Measurements from ENCODE around the gene ZFAND3. TPM values are rescaled to one million over a fixed set of nuclear protein-coding genes. Genes with fewer than 3 reads are reported as not detected.

ZFAND3 gene
- total and polyA plus RNA-seq, 2 of the 4 experiments (the other 2 are of a cell fraction) = 10.9 to 26.7 TPM

GRCh38 chr6:38143191-38144150, 323.9 kb downstream of the ZFAND3 start:
- no peak for ATAC-seq (ENCODE audit: low read depth)
- no peak overlapping the region for H2BK120ac ChIP-seq (ENCODE audit: low read depth, low read length)
- ChIA-PET POLR2A (ENCODE audit: unreplicated experiment) (interaction anchor here (0.5 kb wide), 1 partner anchor 89 kb away, joined by 3 read pairs; no protein-coding TSS in a partner anchor), CTCF (interaction anchor here (0.6 kb wide), 1 partner anchor 353 kb away, joined by 5 read pairs; no protein-coding TSS in a partner anchor)
- H2BK15ac ChIP-seq (ENCODE audit: low read depth, low read length) = no peak overlapping the region
- in situ Hi-C loops (cut with MboI; ENCODE audit: low sequenced_read_pairs) (no loop called here), dilution Hi-C loops (cut with HindIII; ENCODE audit: low sequenced_read_pairs, unreplicated experiment) (no loop called here), intact Hi-C loops (cut with micrococcal nuclease) (loop anchor here (10.0 kb wide), 2 partner anchors 109 to 421 kb away; no protein-coding TSS in a partner anchor)
- no peak overlapping the region for H3K9ac ChIP-seq (ENCODE audit: low read depth, low read length)
- no peak overlapping the region for H2AK5ac ChIP-seq (ENCODE audit: low read depth, low read length)
- BruUV-seq (replicated peaks) = no TSS peak
- H3K4me2 ChIP-seq (ENCODE audit: low read depth, low read length) = no peak overlapping the region
- H2AK9ac ChIP-seq (replicated peaks; ENCODE audit: low read depth, low read length, poor library complexity) = no peak overlapping the region
- no peak overlapping the region for H2AFZ ChIP-seq (replicated peaks; ENCODE audit: low read length, poor library complexity)
- H3K18ac ChIP-seq (ENCODE audit: low read depth, low read length) = no peak overlapping the region
- H3K4ac ChIP-seq (ENCODE audit: low read depth, low read length) = no peak overlapping the region
- H4K20me1 ChIP-seq (ENCODE audit: insufficient read depth, low read length) = peaks cover 62% of the 10 kb centered on the region
- no peak overlapping the region for H4K91ac ChIP-seq (ENCODE audit: insufficient read depth, low read depth, low read length)
- H3K4me1 ChIP-seq (ENCODE audit: control insufficient read depth, insufficient read depth, low read length) = peaks cover 7% of the 10 kb centered on the region; the same call in 1 of the 2 replicates
- H3K79me1 ChIP-seq (ENCODE audit: low read depth in 1 of 2, low read length in 2 of 2) = peaks cover 59 to 84% of the 10 kb centered on the region in 2 experiments
- H3K56ac ChIP-seq (ENCODE audit: extremely low read depth, insufficient read depth, low read length) = no peak overlapping the region
- H3K27me3 ChIP-seq (ENCODE audit: control insufficient read depth, insufficient read depth, low read length) = no peaks in the 10 kb centered on the region
- no peak overlapping the region for H3K4me3 ChIP-seq (ENCODE audit: insufficient read depth, low read depth, low read length)
- H2BK5ac ChIP-seq (ENCODE audit: low read depth, low read length, poor library complexity, severe bottlenecking) = no peak overlapping the region
- H3K9me3 ChIP-seq (ENCODE audit: control insufficient read depth, insufficient read depth, low read length) = no peaks in the 10 kb centered on the region
- H3K9me1 ChIP-seq (ENCODE audit: insufficient read depth, low read length) = peaks cover 30% of the 10 kb centered on the region
- H3K36me3 ChIP-seq (ENCODE audit: control insufficient read depth, insufficient read depth, low read length) = peaks cover 3% of the 10 kb centered on the region; the same call in 1 of the 2 replicates
- no peak overlapping the region for H2BK20ac ChIP-seq (ENCODE audit: low read depth, low read length)
- no peak overlapping the region for H3K27ac ChIP-seq (ENCODE audit: insufficient read depth, low read length)
- H4K5ac ChIP-seq (ENCODE audit: low read depth, low read length) = no peak overlapping the region
- 58% methylated on average over 5 of the region's 8 CpGs; no CpG with 5 or more reads in 1 of the 2 experiments for WGBS, 2 experiments (ENCODE audit: extremely low coverage in 2 of 2, insufficient read length in 1 of 2)
- no peak overlapping the region for H3K23ac ChIP-seq (ENCODE audit: low read depth, low read length)
- no peak overlapping the region for H3K14ac ChIP-seq (replicated peaks; ENCODE audit: low read depth, low read length)
- H4K8ac ChIP-seq (ENCODE audit: low read depth in 2 of 2, low read length in 2 of 2) = no peak overlapping the region
- no peak for DNase-seq
- TF ChIP-seq ELK1 (IDR thresholded peaks at IDR 0.05; ENCODE audit: borderline replicate concordance, low read depth, low read length) (no peak), CEBPB (IDR thresholded peaks at IDR 0.05; ENCODE audit: low read depth, low read length) (no peak), SMC3 (IDR thresholded peaks at IDR 0.05; ENCODE audit: low read depth, low read length) (no peak), RFX5 (IDR thresholded peaks at IDR 0.05; ENCODE audit: low read depth, low read length) (no peak), RCOR1 (IDR thresholded peaks at IDR 0.05; ENCODE audit: insufficient replicate concordance, low read length) (no peak)

Data from IMR-90 (cell line).